Stimulated activated CD4-positive, alpha-beta T cell treated with anti-CD3 and anti-CD28 coated beads, Interleukin-15, amount 100 ng/mL, for 1 hour (primary cell): Measurements from ENCODE around the gene NLK.
"Not testable (repeated sequence)": the region's sequence is repeated elsewhere in the genome, so short reads cannot be mapped to it uniquely, and the experiment has no call there.

ENCODE experiments used
- DNase-seq, 2 donors: peaks; one replicate each; pipeline ENCODE4 v3.0.0-alpha.2; 2020; ENCODE audit warnings: low read depth in 1 of 2, low spot score in 1 of 2

The NLK gene

DNA sequence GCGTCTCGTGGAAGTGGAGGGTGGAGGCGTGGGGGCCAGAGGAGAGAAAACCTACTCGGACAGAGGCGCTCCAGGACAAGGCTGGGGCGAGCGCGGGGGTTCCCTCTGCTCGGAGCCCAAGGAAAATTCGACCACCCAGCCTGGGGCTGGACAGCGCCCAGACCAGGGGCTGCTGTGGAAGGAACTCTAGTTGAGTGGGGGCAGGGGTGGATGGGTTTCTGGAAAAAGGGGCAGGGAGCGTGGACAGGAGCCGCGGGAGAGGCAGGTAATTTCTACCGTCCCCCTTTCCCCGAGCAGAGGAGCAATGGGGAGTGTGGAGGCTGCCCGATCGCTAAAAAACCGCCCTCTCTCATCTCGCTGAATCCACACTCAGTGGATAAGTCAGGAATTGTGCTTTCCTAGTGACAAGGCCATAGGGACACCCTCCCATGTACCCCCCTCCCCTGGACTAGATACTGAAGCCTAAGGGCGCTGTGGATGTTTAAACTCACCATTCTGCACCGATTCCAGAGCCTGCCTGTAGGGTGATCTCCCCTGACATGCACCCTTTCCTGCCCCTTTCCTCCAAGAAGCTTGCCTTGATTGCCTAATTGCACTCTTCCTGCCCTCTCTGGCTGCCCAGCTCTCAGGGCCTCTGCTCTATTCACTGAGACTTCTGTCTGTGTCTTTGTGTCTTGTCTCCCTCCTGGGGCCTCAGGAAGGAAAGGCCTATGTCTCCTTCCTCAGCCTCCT, 185.8 kb downstream of the NLK start:
- no peak for DNase-seq

GRCh38 chr17:28228986-28229729, 186.7 kb downstream of the NLK start:
- DNase-seq: no peak

GRCh38 chr17:28230011-28230410, 187.5 kb downstream of the NLK start:
- DNase-seq: no peak

GRCh38 chr17:28230607-28231006, 188.1 kb downstream of the NLK start:
- DNase-seq: not testable (repeated sequence)

- not testable (repeated sequence) for DNase-seq
Measured at GRCh38 chr17:28231624-28232023, 189.1 kb downstream of the NLK start.

DNA sequence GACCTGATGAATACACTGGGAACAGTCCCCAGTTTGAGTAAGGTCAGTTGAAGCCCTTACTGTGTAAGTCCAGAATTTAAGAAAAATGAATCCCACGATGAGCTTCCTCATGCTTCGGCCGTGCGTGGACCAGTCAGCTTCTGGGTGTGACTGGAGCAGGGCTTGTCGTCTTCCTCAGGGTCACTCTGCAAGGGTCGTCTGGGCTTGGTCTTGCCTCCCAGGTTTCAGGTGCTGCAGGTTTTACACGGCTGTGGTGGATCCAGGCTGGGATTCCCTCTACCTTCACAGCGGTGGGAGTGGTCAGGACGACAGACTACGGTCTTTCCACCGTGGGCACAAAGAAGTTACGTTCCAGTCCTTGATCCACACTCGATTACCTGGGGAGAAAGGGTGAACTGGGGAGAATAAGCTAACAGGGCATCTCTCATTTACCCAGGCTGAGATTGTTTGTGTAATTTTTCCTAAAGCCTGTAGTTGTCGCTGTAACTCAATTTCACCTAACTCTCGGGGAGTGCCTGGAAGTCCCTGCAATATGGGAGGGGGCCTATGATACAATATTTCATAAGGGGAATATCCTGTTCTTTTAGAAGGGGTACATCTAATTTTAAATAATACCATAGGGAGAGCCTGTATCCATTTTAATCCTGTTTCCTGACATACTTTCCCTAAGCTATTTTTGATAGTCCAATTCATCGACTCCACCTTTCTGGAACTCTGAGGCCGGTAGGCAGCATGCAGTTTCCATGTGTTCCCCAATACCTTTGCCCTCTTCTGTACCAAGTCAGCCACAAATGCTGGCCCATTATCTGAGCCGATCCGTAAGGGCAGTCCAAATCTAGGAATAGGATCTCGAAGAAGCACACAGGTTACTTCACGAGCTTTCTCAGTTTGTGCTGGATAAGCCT, 190.7 kb downstream of the NLK start:
- DNase-seq: not testable (repeated sequence)

- not testable (repeated sequence) for DNase-seq
Measured at GRCh38 chr17:28233872-28234856, 191.7 kb downstream of the NLK start.

GRCh38 chr17:28235066-28235700, 192.7 kb downstream of the NLK start:
- DNase-seq: not testable (repeated sequence)

GRCh38 chr17:28236033-28236653, 193.7 kb downstream of the NLK start:
- DNase-seq: not testable (repeated sequence)

DNA sequence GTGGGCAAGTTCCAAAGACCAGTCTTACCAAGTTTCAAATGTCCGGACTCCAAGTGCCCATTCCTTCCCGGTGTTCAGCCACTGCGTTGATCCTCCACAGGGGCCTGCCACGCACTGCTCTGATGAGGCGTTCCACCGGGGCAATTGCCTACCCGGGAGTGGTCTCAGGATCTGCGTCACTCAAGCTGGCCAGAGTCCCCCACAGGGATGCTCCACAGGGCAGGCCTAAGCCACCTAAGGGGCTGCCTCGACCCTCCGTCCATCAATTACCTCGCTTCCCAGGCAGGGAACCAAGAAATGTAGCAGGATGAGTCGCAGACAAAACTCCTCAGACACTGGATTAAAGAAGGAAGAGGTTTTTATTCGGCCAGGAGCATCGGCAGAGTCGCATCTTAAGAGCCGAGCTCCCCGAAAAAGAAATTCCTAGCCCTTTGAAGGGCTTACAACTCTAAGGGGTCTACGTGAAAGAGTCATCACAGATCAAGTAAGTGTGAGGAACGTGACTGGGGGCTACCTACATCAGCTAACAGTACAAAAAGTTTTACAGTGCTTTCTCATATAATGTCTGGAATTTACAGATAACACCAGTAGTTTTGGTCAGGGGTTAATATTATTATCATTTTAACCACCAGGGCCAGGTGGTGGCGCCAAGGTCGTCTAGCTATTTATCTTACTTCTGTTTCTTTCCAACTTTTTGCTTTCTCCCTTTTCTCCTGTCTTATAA, 196.2 kb downstream of the NLK start:
- DNase-seq: not testable (repeated sequence)

DNA sequence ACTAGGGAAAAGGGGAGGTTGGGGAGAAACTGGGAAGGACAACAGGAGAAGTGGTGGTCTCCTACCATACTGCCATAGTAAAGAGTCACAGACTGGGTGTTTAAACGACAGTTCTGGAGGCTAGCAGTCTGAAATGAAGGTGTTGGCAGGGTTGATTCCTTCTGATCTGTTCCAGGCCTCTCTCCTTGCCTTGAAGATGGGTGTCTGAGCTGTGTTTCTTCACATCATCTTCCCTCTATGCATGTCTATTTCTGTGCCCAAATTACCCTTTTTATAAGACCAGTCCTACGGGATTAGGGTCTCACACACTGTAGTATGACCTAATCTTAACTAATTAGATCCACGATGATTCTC, 196.8 kb downstream of the NLK start:
- no peak for DNase-seq

DNA sequence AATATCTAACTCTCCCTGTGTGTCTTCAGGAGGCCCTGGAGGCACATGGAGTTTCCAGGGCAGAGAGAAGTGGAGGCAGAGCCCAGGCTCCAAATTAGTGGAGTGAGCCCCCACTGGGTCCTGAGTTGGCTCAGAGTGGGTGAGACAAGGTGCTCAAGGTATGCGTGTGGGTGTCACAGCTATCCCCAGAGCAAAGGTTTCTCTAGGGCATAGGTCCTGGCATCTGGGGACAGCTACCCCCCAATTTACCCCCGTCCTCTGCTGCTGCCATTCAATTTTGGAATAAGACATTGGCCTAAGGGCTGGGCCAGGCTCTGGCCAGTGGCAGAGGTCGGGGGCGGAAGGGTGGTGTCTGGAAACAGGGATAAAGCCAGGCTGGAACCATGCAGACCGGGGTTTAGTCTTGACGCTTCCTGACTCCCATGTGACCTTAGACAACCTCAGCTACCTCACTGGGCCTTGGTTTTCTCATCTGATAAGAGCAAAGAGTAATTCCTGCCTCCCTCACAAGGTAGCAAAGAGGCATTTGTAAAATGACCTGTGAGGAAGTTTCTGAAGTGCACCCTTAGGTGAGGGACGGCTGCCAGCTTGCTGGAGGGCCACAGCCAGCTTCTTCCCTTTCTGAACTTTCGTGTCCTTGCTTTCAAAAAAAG, 198.3 kb downstream of the NLK start:
- no peak for DNase-seq

- no peak for DNase-seq
Measured at GRCh38 chr17:28242791-28243190, 200.3 kb downstream of the NLK start.

- DNase-seq: not testable (repeated sequence)
Measured at GRCh38 chr17:28243268-28243667, 200.8 kb downstream of the NLK start.

DNA sequence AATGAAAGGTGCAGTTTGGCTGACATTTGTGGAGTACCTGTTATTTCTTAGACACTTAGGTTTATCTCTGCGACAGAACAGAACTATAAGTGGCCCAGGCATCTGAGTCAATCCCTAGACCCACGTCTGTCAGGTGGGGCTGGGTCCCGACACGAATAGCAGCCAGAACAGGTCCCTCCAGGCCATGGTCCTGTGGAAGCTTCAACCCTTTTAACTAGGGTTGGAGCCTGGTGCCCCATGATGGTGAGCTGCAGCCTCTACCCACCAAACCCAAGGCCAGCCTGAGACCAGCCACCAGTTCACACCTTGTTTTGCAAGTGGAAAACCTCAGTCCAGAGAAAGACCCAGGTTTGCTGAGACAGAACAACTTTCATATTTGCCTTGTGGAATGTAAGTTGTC, 202.0 kb downstream of the NLK start:
- no peak for DNase-seq
